Testis (tissue), 2 donors: ENCODE measurements around the gene UCK1.

Experiments used
- POLR2A ChIP-seq: fragments of 450-650 bp; IDR thresholded peaks from one replicate; pipeline ENCODE4 v1.6.1; 2017; ENCODE audit warnings: antibody characterized with exemption, mild to moderate bottlenecking, moderate library complexity
- TF ChIP-seq, protein P1 (sequence below), 3 experiments: fragments of 450-650 bp in 2 of 3; fragments of 200-600 bp in 1 of 3; sonication (generic) in 1 of 3; IDR thresholded peaks; one replicate each; pipeline ENCODE4 v1.5.1; 2016 to 2019; ENCODE audit warnings: antibody characterized with exemption in 3 of 3, mild to moderate bottlenecking in 2 of 3, moderate library complexity in 1 of 3

DNA sequence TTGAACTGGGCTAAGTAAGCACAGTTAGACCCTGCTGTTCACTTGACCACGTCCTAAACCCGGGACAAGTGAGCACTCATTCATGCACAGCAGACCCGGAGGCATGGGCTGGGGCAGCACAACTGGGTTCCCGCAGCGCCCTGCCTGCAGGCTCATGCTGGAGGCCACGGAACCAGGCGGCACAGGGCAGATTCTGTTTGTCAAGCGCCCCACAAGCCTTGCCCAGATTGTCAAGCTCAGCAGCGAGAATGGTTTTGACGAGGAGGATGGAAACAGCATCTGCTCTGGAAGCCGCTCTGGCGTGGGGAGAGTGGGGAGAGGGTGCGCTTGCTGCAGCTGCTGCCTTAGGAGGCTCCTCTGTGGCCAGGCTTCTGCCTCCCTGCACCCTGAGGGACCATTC lies 47.0 kb upstream of the UCK1 start:
- TF ChIP-seq POLR2A = no peak
- TF ChIP-seq, protein P1, sequence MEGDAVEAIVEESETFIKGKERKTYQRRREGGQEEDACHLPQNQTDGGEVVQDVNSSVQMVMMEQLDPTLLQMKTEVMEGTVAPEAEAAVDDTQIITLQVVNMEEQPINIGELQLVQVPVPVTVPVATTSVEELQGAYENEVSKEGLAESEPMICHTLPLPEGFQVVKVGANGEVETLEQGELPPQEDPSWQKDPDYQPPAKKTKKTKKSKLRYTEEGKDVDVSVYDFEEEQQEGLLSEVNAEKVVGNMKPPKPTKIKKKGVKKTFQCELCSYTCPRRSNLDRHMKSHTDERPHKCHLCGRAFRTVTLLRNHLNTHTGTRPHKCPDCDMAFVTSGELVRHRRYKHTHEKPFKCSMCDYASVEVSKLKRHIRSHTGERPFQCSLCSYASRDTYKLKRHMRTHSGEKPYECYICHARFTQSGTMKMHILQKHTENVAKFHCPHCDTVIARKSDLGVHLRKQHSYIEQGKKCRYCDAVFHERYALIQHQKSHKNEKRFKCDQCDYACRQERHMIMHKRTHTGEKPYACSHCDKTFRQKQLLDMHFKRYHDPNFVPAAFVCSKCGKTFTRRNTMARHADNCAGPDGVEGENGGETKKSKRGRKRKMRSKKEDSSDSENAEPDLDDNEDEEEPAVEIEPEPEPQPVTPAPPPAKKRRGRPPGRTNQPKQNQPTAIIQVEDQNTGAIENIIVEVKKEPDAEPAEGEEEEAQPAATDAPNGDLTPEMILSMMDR (IDR thresholded peaks at IDR 0.05) = no peak
